Liver (tissue), 9 donors: ENCODE results near the gene CCIN. TPM values are rescaled to one million over a fixed set of nuclear protein-coding genes. Genes with fewer than 3 reads are reported as not detected.

Source experiments
- DNase-seq: peaks from one replicate; pipeline ENCODE4 v3.0.0-alpha.2; 2017; ENCODE audit warnings: low spot score
- H3K27ac ChIP-seq, 2 donors: one replicate each; pipeline ENCODE4 v1.7.0; 2013; ENCODE audit warnings: inconsistent platforms in 2 of 2, low read length in 2 of 2, control low read depth in 1 of 2, low read depth in 1 of 2, mild to moderate bottlenecking in 1 of 2
- H3K27me3 ChIP-seq, 4 donors: one replicate each; pipeline versions ENCODE4 v1.6.1 to v1.7.0; 2013; ENCODE audit warnings: low read length in 3 of 4, inconsistent platforms in 1 of 4, mild to moderate bottlenecking in 1 of 4, moderate library complexity in 1 of 4; ENCODE audit not compliant: control insufficient read depth in 4 of 4, insufficient read depth in 4 of 4
- H3K36me3 ChIP-seq, 4 donors: one replicate each; pipeline versions ENCODE4 v1.6.1 to v1.7.0; 2013; ENCODE audit warnings: low read length in 3 of 4, mild to moderate bottlenecking in 3 of 4, low read depth in 1 of 4, moderate library complexity in 1 of 4; ENCODE audit not compliant: control insufficient read depth in 4 of 4, insufficient read depth in 3 of 4
- H3K4me1 ChIP-seq, 4 donors: one replicate each; pipeline versions ENCODE4 v1.6.1 to v1.7.0; 2013; ENCODE audit warnings: low read length in 3 of 4, mild to moderate bottlenecking in 3 of 4, moderate library complexity in 1 of 4; ENCODE audit not compliant: control insufficient read depth in 4 of 4, insufficient read depth in 4 of 4
- H3K4me3 ChIP-seq, 3 donors: one replicate each; pipeline versions ENCODE4 v1.6.1 to v1.7.0; 2013; ENCODE audit warnings: low read length in 3 of 3, control low read depth in 1 of 3, low read depth in 1 of 3, mild to moderate bottlenecking in 1 of 3
- H3K9ac ChIP-seq, 2 donors: one replicate each; pipeline ENCODE4 v1.7.0; 2013; ENCODE audit warnings: low read length in 2 of 2, mild to moderate bottlenecking in 2 of 2, moderate library complexity in 2 of 2, control low read depth in 1 of 2, low read depth in 1 of 2
- H3K9me3 ChIP-seq, 4 donors: one replicate each; pipeline versions ENCODE4 v1.6.1 to v1.7.0; 2013; ENCODE audit warnings: low read length in 3 of 4; ENCODE audit not compliant: control insufficient read depth in 4 of 4
- EGR1 ChIP-seq, 2 donors: IDR thresholded peaks; 2 replicates each; pipeline ENCODE4 v1.6.1; 2016 to 2018; ENCODE audit warnings: antibody characterized with exemption in 2 of 2, low read depth in 2 of 2
- FOXA1 ChIP-seq: IDR thresholded peaks from 2 replicates; pipeline ENCODE4 v1.6.1; 2016; ENCODE audit warnings: antibody characterized with exemption
- FOXA2 ChIP-seq: IDR thresholded peaks from 2 replicates; pipeline ENCODE4 v1.6.1; 2016; ENCODE audit warnings: antibody characterized with exemption
- GABPA ChIP-seq, 2 donors: IDR thresholded peaks in 1 of 2; conservative IDR thresholded peaks in 1 of 2; 2 replicates each; pipeline ENCODE4 v1.6.1; 2016; ENCODE audit warnings: antibody characterized with exemption in 2 of 2, mild to moderate bottlenecking in 1 of 2, moderate library complexity in 1 of 2
- HNF4A ChIP-seq, 2 donors: conservative IDR thresholded peaks; 2 replicates each; pipeline ENCODE4 v1.6.1; 2016; ENCODE audit warnings: antibody characterized with exemption in 2 of 2, mild to moderate bottlenecking in 2 of 2
- HNF4G ChIP-seq: IDR thresholded peaks from 2 replicates; pipeline ENCODE4 v1.6.1; 2016; ENCODE audit warnings: antibody characterized with exemption
- JUND ChIP-seq, 2 donors: IDR thresholded peaks; 2 replicates each; pipeline ENCODE4 v1.6.1; 2016; ENCODE audit warnings: antibody characterized with exemption in 2 of 2
- NR2F2 ChIP-seq: IDR thresholded peaks from 2 replicates; pipeline ENCODE4 v1.6.1; 2016; ENCODE audit warnings: antibody characterized with exemption
- RAD21 ChIP-seq, 2 donors: IDR thresholded peaks; 2 replicates each; pipeline ENCODE4 v1.6.1; 2016; ENCODE audit warnings: antibody characterized with exemption in 2 of 2, mild to moderate bottlenecking in 2 of 2
- RXRA ChIP-seq, 2 donors: IDR thresholded peaks; 2 replicates each; pipeline ENCODE4 v1.6.1; 2017 to 2018; ENCODE audit warnings: antibody characterized with exemption in 2 of 2, mild to moderate bottlenecking in 1 of 2
- SP1 ChIP-seq: IDR thresholded peaks from 2 replicates; pipeline ENCODE4 v1.6.1; 2018; ENCODE audit warnings: antibody characterized with exemption, mild to moderate bottlenecking
- TAF1 ChIP-seq: conservative IDR thresholded peaks from 2 replicates; pipeline ENCODE4 v1.6.1; 2016; ENCODE audit warnings: antibody characterized with exemption, mild to moderate bottlenecking
- YY1 ChIP-seq: IDR thresholded peaks from 2 replicates; pipeline ENCODE4 v1.6.1; 2016; ENCODE audit warnings: antibody characterized with exemption, mild to moderate bottlenecking
- WGBS: extraction: QIAGEN DNeasy Blood & Tissue Kit; methylation state at CpG from one replicate; pipeline ENCODE4 v1.1.7; 2013; 5-methylcytosine and 5-hydroxymethylcytosine counted together
- polyA plus RNA-seq, 2 donors: library from polyadenylated mRNA; stranded (reverse) in 1 of 2; unstranded in 1 of 2; fragments of 200-250 nt in 1 of 2; fragments of >200 nt in 1 of 2; fragmentation: Nextera tagmentation in 1 of 2; extraction: Ambion mirVana in 1 of 2; gene quantifications; one replicate each; pipeline versions ENCODE4 v1.2.1 to v1.2.3, GENCODE V29; 2013 to 2015
- total RNA-seq, 2 donors: library from RNA; depleted of rRNA; stranded (reverse); fragments of >200 nt; gene quantifications; one replicate each; pipeline ENCODE4 v1.2.3, GENCODE V29; 2014
- TF ChIP-seq, protein P1 (sequence below): IDR thresholded peaks from 2 replicates; pipeline ENCODE4 v1.6.1; 2016; ENCODE audit warnings: antibody characterized with exemption, mild to moderate bottlenecking
- TF ChIP-seq, protein P2 (sequence below): IDR thresholded peaks from 2 replicates; pipeline ENCODE4 v1.6.1; 2016; ENCODE audit warnings: antibody characterized with exemption
- TF ChIP-seq, protein P3 (sequence below): fragments of 150-350 bp; IDR thresholded peaks from 2 replicates; pipeline ENCODE4 v1.5.1; 2017; ENCODE audit warnings: improper control_type of control experiment, low read depth, low read length; ENCODE audit not compliant: missing input control
- TF ChIP-seq, protein P4 (sequence below): IDR thresholded peaks from 2 replicates; pipeline ENCODE4 v1.6.1; 2016; ENCODE audit warnings: antibody characterized with exemption
- TF ChIP-seq, protein P5 (sequence below): IDR thresholded peaks from 2 replicates; pipeline ENCODE4 v1.6.1; 2016; ENCODE audit warnings: antibody characterized with exemption
- donor health status: healthy.
- donor health status: healthy.
- donor health status: healthy.
- donor health status: healthy.
- donor health status: healthy.

The CCIN gene
- total and polyA plus RNA-seq, 4 donors = not detected

DNA sequence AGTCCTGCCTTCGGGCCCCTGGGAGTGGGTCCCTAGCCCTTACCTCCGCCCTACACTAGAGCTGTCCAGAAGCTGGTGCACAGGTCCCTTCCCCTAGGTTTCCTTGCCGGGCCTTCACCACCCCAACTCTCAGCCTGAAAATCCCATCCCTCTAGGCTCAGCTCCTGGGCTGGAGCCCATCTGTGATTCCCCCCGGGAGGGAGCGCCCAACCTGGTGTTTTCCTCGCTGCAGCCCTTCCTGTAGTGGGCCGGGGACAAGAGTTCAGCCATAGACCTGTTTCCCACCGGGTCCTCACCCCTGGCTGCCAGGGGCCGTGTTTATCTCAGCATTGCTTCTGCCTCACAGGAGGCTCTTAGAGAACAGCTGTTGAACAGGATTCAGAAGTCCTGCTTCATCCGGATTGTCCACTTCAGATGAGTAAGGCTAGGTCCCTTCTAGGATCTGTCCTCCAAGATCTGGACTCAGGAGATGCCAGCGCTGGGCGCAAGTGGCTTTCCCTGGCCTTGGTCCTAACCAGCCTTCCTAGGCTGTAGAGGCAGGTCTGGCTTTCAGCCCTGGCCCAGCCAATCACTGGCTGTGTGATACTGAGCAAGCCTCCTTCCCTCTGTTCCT lies 31.7 kb upstream of the CCIN start:
- no peaks in the 10 kb centered on the region for H3K9me3 ChIP-seq
- no peak for DNase-seq
- WGBS = 39% methylated on average over 12 of the region's 12 CpGs
- H3K27ac ChIP-seq = peak overlapping the region in 1 of 2 donors; percentile 2
- peak overlapping the region in 1 of 2 donors; percentile 35 for H3K9ac ChIP-seq
- no peaks in the 10 kb centered on the region for H3K27me3 ChIP-seq
- peak overlapping the region; percentile 18 to 65 (median 59) for H3K4me3 ChIP-seq
- peaks cover 4 to 25% (median 19%) of the 10 kb centered on the region in 4 donors for H3K4me1 ChIP-seq
- no peaks in the 10 kb centered on the region for H3K36me3 ChIP-seq
- no peak for TF ChIP-seq EGR1 (IDR thresholded peaks at IDR 0.05; ENCODE audit: low read depth in 2 of 2)
- TF ChIP-seq NR2F2 = no peak
- TF ChIP-seq, protein P1, sequence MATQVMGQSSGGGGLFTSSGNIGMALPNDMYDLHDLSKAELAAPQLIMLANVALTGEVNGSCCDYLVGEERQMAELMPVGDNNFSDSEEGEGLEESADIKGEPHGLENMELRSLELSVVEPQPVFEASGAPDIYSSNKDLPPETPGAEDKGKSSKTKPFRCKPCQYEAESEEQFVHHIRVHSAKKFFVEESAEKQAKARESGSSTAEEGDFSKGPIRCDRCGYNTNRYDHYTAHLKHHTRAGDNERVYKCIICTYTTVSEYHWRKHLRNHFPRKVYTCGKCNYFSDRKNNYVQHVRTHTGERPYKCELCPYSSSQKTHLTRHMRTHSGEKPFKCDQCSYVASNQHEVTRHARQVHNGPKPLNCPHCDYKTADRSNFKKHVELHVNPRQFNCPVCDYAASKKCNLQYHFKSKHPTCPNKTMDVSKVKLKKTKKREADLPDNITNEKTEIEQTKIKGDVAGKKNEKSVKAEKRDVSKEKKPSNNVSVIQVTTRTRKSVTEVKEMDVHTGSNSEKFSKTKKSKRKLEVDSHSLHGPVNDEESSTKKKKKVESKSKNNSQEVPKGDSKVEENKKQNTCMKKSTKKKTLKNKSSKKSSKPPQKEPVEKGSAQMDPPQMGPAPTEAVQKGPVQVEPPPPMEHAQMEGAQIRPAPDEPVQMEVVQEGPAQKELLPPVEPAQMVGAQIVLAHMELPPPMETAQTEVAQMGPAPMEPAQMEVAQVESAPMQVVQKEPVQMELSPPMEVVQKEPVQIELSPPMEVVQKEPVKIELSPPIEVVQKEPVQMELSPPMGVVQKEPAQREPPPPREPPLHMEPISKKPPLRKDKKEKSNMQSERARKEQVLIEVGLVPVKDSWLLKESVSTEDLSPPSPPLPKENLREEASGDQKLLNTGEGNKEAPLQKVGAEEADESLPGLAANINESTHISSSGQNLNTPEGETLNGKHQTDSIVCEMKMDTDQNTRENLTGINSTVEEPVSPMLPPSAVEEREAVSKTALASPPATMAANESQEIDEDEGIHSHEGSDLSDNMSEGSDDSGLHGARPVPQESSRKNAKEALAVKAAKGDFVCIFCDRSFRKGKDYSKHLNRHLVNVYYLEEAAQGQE = no peak
- no peak for TF ChIP-seq SP1
- TF ChIP-seq, protein P2, sequence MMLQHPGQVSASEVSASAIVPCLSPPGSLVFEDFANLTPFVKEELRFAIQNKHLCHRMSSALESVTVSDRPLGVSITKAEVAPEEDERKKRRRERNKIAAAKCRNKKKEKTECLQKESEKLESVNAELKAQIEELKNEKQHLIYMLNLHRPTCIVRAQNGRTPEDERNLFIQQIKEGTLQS = no peak
- no peak for TF ChIP-seq FOXA1
- TF ChIP-seq, protein P3, sequence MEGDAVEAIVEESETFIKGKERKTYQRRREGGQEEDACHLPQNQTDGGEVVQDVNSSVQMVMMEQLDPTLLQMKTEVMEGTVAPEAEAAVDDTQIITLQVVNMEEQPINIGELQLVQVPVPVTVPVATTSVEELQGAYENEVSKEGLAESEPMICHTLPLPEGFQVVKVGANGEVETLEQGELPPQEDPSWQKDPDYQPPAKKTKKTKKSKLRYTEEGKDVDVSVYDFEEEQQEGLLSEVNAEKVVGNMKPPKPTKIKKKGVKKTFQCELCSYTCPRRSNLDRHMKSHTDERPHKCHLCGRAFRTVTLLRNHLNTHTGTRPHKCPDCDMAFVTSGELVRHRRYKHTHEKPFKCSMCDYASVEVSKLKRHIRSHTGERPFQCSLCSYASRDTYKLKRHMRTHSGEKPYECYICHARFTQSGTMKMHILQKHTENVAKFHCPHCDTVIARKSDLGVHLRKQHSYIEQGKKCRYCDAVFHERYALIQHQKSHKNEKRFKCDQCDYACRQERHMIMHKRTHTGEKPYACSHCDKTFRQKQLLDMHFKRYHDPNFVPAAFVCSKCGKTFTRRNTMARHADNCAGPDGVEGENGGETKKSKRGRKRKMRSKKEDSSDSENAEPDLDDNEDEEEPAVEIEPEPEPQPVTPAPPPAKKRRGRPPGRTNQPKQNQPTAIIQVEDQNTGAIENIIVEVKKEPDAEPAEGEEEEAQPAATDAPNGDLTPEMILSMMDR = no peak
- no peak for TF ChIP-seq FOXA2
- TF ChIP-seq, protein P4, sequence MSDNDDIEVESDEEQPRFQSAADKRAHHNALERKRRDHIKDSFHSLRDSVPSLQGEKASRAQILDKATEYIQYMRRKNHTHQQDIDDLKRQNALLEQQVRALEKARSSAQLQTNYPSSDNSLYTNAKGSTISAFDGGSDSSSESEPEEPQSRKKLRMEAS = no peak
- no peak for TF ChIP-seq TAF1
- no peak for TF ChIP-seq RAD21 (IDR thresholded peaks at IDR 0.05)
- TF ChIP-seq YY1 = no peak
- TF ChIP-seq GABPA (IDR thresholded peaks at IDR 0.05 in 1 of 2, conservative IDR thresholded peaks at IDR 0.05 in 1 of 2) = no peak
- no peak for TF ChIP-seq RXRA (IDR thresholded peaks at IDR 0.05)
- no peak for TF ChIP-seq HNF4G
- TF ChIP-seq JUND (IDR thresholded peaks at IDR 0.05) = no peak
- TF ChIP-seq, protein P5, sequence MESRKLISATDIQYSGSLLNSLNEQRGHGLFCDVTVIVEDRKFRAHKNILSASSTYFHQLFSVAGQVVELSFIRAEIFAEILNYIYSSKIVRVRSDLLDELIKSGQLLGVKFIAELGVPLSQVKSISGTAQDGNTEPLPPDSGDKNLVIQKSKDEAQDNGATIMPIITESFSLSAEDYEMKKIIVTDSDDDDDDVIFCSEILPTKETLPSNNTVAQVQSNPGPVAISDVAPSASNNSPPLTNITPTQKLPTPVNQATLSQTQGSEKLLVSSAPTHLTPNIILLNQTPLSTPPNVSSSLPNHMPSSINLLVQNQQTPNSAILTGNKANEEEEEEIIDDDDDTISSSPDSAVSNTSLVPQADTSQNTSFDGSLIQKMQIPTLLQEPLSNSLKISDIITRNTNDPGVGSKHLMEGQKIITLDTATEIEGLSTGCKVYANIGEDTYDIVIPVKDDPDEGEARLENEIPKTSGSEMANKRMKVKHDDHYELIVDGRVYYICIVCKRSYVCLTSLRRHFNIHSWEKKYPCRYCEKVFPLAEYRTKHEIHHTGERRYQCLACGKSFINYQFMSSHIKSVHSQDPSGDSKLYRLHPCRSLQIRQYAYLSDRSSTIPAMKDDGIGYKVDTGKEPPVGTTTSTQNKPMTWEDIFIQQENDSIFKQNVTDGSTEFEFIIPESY = no peak
- no peak for TF ChIP-seq HNF4A (conservative IDR thresholded peaks at IDR 0.05)
